H1 (cell line): ENCODE data around the gene EIPR1. TPM values are rescaled to one million over a fixed set of nuclear protein-coding genes. Genes with fewer than 3 reads are reported as not detected.

ENCODE experiments used
- HDAC6 ChIP-seq: IDR thresholded peaks from one replicate; pipeline ENCODE4 v1.7.1; 2012; ENCODE audit warnings: low read depth, mild to moderate bottlenecking, inconsistent platforms, low read length, moderate library complexity
- polyA plus RNA-seq, 7 experiments: library from polyadenylated mRNA; depleted of rRNA in 3 of 7; stranded (reverse) in 5 of 7; unstranded in 2 of 7; fragments of >200 nt in 5 of 7; fragments of 200-250 nt in 2 of 7; gene quantifications; 1 replicate in 5 of 7; 2 replicates in 1 of 7; 4 replicates in 1 of 7; pipeline versions ENCODE4 v1.2.1 to v1.2.3, GENCODE V29; 2011 to 2013; ENCODE audit warnings: missing spikeins in 2 of 7, mixed read lengths in 2 of 7
- total RNA-seq: library from RNA; stranded (reverse); fragmentation: NEBNext Ultra II Directional; extraction: Animal tissue kit (Norgen Biotek cat#: 25700); gene quantifications from 2 replicates; pipeline ENCODE4 v1.2.1, GENCODE V29; 2021

Gene EIPR1
- total and polyA plus RNA-seq, 2 of the 8 experiments (the other 6 are each of a cell fraction or from before 2014, with no cell fraction given): 26.3 to 56.4 TPM

DNA sequence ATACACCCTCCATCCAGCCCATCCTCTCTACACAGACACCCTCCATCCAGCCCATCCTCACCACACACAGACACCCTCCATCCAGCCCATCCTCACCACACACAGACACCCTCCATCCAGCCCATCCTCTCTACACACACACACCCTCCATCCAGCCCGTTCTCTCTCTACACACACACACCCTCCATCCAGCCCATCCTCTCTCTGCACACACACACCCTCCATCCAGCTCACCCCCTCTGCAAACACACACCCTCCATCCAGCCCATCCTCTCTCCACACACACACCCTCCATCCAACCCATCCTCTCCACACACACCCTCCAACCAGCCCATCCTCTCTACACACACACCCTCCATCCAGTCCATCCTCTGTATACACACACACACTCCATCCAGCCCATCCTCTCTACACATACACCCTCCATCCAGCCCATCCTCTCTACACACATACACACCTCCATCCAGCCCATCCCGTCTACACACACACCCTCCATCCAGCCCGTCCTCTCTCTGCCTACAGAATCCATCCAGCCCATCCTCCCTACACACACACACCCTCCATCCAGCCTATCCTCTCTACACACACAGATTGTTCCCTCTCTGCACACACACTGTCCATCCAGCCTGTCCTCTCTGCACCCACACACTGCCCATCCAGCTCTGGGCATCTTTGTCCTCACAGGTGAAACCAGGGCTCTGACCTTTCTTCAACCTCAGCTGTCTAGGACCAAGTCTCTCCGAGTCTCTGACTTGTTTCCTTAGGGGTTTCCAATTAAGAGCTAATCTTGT is 81.2 kb downstream of the EIPR1 start (continued):
- TF ChIP-seq HDAC6: no peak
